CD4-positive, alpha-beta memory T cell (primary cell): ENCODE data around the gene CAB39. TPM values are rescaled to one million over a fixed set of nuclear protein-coding genes. Genes with fewer than 3 reads are reported as not detected.

Experiments used
- CTCF ChIA-PET: fragments of 350-600 bp; sonication (Branson Sonifier 250); formaldehyde crosslinking; loops from one replicate; lab custom pipeline; 2021; ENCODE audit warnings: inconsistent platforms; ENCODE audit not compliant: partially characterized antibody; lab: Charles Lee
- POLR2A ChIA-PET: fragments of 350-600 bp; sonication (Branson Sonifier 250); formaldehyde crosslinking; loops from one replicate; lab custom pipeline; 2021; ENCODE audit not compliant: partially characterized antibody; lab: Charles Lee
- DNase-seq, 5 donors: peaks; one replicate each; pipeline versions ENCODE4 v3.0.0 to v3.0.0-alpha.2; 2020 to 2022; ENCODE audit warnings: mixed read lengths in 1 of 5
- H3K27ac ChIP-seq: one replicate; pipeline ENCODE4 v1.7.0; 2013; ENCODE audit warnings: low read depth, low read length
- H3K27me3 ChIP-seq: 2 replicates; pipeline ENCODE4 v1.7.0; 2013; ENCODE audit warnings: mild to moderate bottlenecking, low read length, moderate library complexity; ENCODE audit not compliant: insufficient read depth
- H3K36me3 ChIP-seq: 2 replicates; pipeline ENCODE4 v1.7.0; 2013; ENCODE audit warnings: mild to moderate bottlenecking, low read length, moderate library complexity; ENCODE audit not compliant: insufficient read depth
- H3K4me1 ChIP-seq: 2 replicates; pipeline ENCODE4 v1.7.0; 2013; ENCODE audit warnings: mild to moderate bottlenecking, low read length, moderate library complexity; ENCODE audit not compliant: insufficient read depth
- H3K4me3 ChIP-seq, 2 donors: one replicate each; pipeline ENCODE4 v1.7.0; 2013; ENCODE audit warnings: low read length in 2 of 2, mild to moderate bottlenecking in 1 of 2
- H3K9me3 ChIP-seq, 2 donors: one replicate each; pipeline ENCODE4 v1.7.0; 2013; ENCODE audit warnings: low read length in 2 of 2, control low read depth in 1 of 2; ENCODE audit not compliant: control insufficient read depth in 1 of 2
- H3K27ac Mint-ChIP-seq, 7 donors: one replicate each; pipeline ENCODE4 v1.8.0; 2020 to 2021; ENCODE audit warnings: mixed read lengths in 7 of 7, mild to moderate bottlenecking in 6 of 7, inconsistent platforms in 3 of 7, moderate library complexity in 3 of 7
- H3K27me3 Mint-ChIP-seq, 2 donors: one replicate each; pipeline ENCODE4 v1.8.0; 2020 to 2021; ENCODE audit warnings: mixed read lengths in 2 of 2
- H3K36me3 Mint-ChIP-seq, 2 donors: one replicate each; pipeline ENCODE4 v1.8.0; 2020 to 2021; ENCODE audit warnings: mixed read lengths in 2 of 2, inconsistent platforms in 1 of 2, mild to moderate bottlenecking in 1 of 2
- H3K4me1 Mint-ChIP-seq, 4 donors: one replicate each; pipeline ENCODE4 v1.8.0; 2020 to 2021; ENCODE audit warnings: mixed read lengths in 4 of 4, mild to moderate bottlenecking in 1 of 4
- H3K4me3 Mint-ChIP-seq, 8 donors: one replicate each; pipeline ENCODE4 v1.8.0; 2020 to 2021; ENCODE audit warnings: mixed read lengths in 8 of 8, mild to moderate bottlenecking in 7 of 8, moderate library complexity in 6 of 8, inconsistent platforms in 3 of 8
- H3K9me3 Mint-ChIP-seq, 8 donors: one replicate each; pipeline ENCODE4 v1.8.0; 2020 to 2021; ENCODE audit warnings: mixed read lengths in 8 of 8, mild to moderate bottlenecking in 5 of 8, inconsistent platforms in 3 of 8, moderate library complexity in 1 of 8
- intact Hi-C: fragments of 100-400 bp; cut with micrococcal nuclease; formaldehyde crosslinking; loops from one replicate; pipeline ENCODE4 v1.15.1; 2023
- polyA plus RNA-seq, 2 donors: library from polyadenylated mRNA; unstranded; fragments of 300-500 nt; fragmentation: Illumina TruSeq; gene quantifications; one replicate each; pipeline ENCODE4 v1.2.3, GENCODE V29; 2021
- total RNA-seq, 2 experiments: library from RNA; stranded (reverse); gene quantifications; one replicate each; pipeline ENCODE4 v1.2.3, GENCODE V29; 2021

The CAB39 gene
- total and polyA plus RNA-seq, 4 experiments from 2014 or later, result 80.8 to 115 (median 100) TPM

DNA sequence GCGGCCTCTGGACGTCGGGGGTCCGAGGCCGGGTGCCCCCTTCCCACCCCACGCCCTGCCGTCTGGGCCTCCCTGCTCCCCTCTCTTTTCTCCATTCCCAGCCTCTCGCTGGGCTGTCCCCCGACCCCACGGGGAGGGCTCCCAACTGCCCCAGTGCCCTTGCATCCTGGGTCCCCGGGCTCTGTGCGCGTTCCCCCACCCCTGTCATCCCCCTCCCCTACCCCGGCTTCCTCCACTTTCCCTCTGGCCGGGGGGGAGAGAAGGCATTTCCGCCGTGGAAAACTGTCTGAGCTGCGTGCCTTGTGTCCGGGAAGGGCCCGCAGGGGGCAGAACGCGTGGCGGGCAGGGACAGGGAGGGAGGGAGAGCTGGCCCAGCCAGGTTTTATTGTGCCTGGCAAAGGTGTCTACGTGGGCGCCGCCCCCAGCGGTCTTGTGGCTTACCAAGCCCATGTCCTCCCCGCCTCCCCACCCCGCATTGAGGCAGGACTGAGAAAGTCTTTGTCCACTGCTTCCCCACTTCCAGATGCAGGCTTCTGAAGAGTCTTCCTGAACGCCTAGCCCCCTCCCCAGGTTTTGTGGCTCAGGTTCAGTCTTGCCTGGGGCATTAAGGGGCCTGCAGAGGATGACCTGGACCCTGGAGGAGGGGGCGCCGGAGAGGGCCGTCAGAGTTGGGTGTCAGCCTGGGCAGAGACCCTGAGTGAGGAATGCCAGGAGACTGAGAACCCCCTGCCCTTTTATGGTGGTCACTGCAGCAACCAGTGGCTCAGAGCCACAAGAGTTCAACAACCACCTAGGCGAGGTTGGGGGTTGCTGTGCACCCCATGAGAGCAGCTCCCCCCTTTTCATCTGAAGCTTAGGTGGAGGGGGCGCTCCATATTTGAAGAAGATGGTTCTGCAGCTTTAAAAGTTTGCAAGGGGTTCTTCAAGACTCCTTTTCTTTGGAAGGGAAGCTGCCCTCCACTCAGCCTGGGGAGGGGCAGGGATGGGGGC, 153.4 kb downstream of the CAB39 start:
- peaks cover 39% of the 10 kb centered on the region for H3K4me1 ChIP-seq
- H3K9me3 ChIP-seq, result no peaks in the 10 kb centered on the region
- ChIA-PET CTCF (interaction anchor here (0.6 to 2.8 kb wide), 10 partner anchors 9 to 121 kb away, joined by 3 to 10 read pairs (median 4); no protein-coding TSS in a partner anchor), POLR2A (interaction anchor here (0.7 to 2.4 kb wide), 5 partner anchors 10 to 85 kb away, joined by 3 to 12 read pairs (median 5); partner anchors contain the start of gene GPR55)
- Mint-ChIP-seq H3K4me3 (peak overlapping the region; percentile 79 to 93 (median 86)), H3K27ac (peak overlapping the region; percentile 61 to 91 (median 88)), H3K27me3 (peaks cover 0 to 1% of the 10 kb centered on the region in 2 donors), H3K36me3 (peaks cover 0 to 4% of the 10 kb centered on the region in 2 donors), H3K4me1 (peaks cover 19 to 63% (median 41%) of the 10 kb centered on the region in 4 donors), H3K9me3 (peaks cover 0 to 1% (median 0%) of the 10 kb centered on the region in 8 donors)
- intact Hi-C loops, result loop anchor here (1.0 to 10.0 kb wide), 4 partner anchors 17 to 109 kb away; no protein-coding TSS in a partner anchor
- H3K4me3 ChIP-seq, result peak overlapping the region in 1 of 2 donors; percentile 70
- DNase-seq, result peak in 3 of 5 donors; percentile 19 to 52 (median 32)
- H3K27ac ChIP-seq, result peak overlapping the region; percentile 45
- no peaks in the 10 kb centered on the region for H3K27me3 ChIP-seq
- no peaks in the 10 kb centered on the region for H3K36me3 ChIP-seq

DNA sequence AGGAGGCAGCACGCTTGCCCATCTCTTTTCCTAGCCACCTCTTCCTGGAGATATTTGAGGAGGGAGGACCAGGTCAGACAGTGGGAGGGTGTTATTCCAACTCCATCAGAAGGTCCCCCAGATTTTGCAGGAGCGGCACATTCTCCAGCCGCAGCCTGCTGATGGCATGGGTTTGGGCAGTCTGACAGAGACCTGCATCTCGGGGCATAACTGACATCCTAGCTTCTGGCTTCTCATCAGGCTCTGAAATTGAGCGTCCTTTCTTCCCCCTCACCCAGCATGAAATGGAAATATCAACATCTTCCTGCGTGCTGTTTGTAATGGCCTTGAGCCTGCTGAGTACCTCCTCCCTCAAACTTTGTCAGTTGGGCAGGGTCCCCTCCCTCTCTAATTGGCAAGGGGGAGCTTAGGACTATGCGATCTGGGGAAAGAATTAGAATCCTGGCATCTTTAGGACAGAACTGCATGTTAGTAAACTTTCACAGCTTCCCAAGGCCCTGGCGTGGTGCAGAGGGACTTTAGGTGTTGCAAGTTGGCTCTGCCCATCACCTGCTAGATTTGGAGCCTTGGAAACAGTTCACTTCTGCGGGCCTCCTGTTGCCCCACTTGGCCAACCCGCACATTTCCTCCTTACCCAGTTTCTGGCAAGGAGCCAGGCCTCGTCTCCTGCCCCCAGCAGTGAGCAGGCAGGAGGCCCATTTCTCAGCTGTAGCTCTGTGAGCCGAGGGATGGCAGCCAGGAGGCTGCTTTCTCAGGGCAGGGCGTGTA, 154.3 kb downstream of the CAB39 start:
- Histone ChIP-seq H3K36me3 (no peaks in the 10 kb centered on the region), H3K27me3 (no peaks in the 10 kb centered on the region), H3K4me1 (peaks cover 33% of the 10 kb centered on the region), H3K9me3 (no peaks in the 10 kb centered on the region), H3K27ac (no peak overlapping the region), H3K4me3 (no peak overlapping the region)
- peak; percentile 69 to 78 (median 74) for DNase-seq
- H3K4me3 Mint-ChIP-seq, result peak overlapping the region; percentile 12 to 90 (median 74)
- peak overlapping the region; percentile 53 to 91 (median 88) for H3K27ac Mint-ChIP-seq
- peaks cover 0 to 1% (median 0%) of the 10 kb centered on the region in 8 donors for H3K9me3 Mint-ChIP-seq
- H3K4me1 Mint-ChIP-seq, result peaks cover 12 to 54% (median 33%) of the 10 kb centered on the region in 4 donors
- H3K27me3 Mint-ChIP-seq, result no peaks in the 10 kb centered on the region
- CTCF ChIA-PET, result interaction anchor here (0.7 to 2.8 kb wide), 6 partner anchors 9 to 121 kb away, joined by 3 to 10 read pairs (median 4); no protein-coding TSS in a partner anchor
- intact Hi-C loops, result loop anchor here (1.0 to 10.0 kb wide), 3 partner anchors 38 to 108 kb away; no protein-coding TSS in a partner anchor
- POLR2A ChIA-PET, result interaction anchor here (0.6 to 2.4 kb wide), 6 partner anchors 9 to 106 kb away, joined by 3 to 12 read pairs (median 4); no protein-coding TSS in a partner anchor
- peaks cover 0 to 4% of the 10 kb centered on the region in 2 donors for H3K36me3 Mint-ChIP-seq

DNA sequence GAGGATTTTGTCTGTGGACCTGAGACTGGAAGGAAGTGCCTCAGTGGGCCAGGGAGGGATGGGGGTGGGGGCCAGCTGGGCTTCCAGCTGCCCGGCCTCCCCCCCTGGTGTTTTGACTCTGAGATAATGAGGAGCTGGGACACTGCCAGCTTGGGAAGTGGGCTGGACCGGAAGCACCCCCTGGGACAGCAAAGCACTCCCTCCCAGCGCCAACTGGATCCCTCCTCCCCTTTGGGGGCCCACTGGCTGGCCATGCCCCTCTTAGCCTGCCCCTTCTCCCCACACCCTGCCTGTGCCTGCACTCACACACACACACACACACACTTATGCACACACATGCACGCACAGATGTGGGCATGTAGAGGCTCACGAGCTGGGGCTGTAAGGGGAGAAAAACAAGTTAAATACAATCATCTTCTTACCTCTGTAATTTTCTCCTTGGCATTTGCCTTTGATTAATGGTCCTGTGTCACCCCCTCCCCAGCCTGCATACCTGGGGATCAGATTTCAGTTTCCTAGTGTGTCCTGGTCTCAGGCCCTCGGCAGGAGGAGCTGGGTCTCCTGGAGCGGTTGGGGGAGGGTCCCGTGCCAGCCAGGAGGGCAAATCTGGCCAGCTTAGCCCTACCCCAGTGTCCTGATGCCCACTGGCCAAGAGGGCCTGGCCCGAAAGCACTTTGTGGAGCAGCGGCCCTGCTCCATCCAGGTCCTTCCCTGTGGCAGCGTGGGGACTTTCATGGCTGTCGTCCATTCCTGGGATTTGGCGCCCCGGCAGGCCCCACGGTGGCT, 155.7 kb downstream of the CAB39 start:
- Mint-ChIP-seq H3K27ac (peak overlapping the region in 1 of 7 donors; percentile 26), H3K36me3 (peaks cover 0 to 4% of the 10 kb centered on the region in 2 donors), H3K27me3 (no peaks in the 10 kb centered on the region), H3K4me1 (peaks cover 19 to 54% (median 39%) of the 10 kb centered on the region in 4 donors), H3K9me3 (peaks cover 0 to 1% (median 0%) of the 10 kb centered on the region in 8 donors), H3K4me3 (peak overlapping the region in 1 of 8 donors; percentile 36)
- no peaks in the 10 kb centered on the region for H3K9me3 ChIP-seq
- no peaks in the 10 kb centered on the region for H3K36me3 ChIP-seq
- ChIA-PET POLR2A (interaction anchor here (1.7 kb wide), 1 partner anchor 8 kb away, joined by 6 read pairs; no protein-coding TSS in a partner anchor), CTCF (interaction anchor here (2.8 kb wide), 1 partner anchor 20 kb away, joined by 10 read pairs; no protein-coding TSS in a partner anchor)
- H3K4me1 ChIP-seq, result peaks cover 41% of the 10 kb centered on the region
- DNase-seq, result no peak
- H3K27me3 ChIP-seq, result no peaks in the 10 kb centered on the region
- intact Hi-C loops, result loop anchor here (10.0 kb wide), 1 partner anchor 106 kb away; no protein-coding TSS in a partner anchor
- H3K27ac ChIP-seq, result no peak overlapping the region
- no peak overlapping the region for H3K4me3 ChIP-seq

DNA sequence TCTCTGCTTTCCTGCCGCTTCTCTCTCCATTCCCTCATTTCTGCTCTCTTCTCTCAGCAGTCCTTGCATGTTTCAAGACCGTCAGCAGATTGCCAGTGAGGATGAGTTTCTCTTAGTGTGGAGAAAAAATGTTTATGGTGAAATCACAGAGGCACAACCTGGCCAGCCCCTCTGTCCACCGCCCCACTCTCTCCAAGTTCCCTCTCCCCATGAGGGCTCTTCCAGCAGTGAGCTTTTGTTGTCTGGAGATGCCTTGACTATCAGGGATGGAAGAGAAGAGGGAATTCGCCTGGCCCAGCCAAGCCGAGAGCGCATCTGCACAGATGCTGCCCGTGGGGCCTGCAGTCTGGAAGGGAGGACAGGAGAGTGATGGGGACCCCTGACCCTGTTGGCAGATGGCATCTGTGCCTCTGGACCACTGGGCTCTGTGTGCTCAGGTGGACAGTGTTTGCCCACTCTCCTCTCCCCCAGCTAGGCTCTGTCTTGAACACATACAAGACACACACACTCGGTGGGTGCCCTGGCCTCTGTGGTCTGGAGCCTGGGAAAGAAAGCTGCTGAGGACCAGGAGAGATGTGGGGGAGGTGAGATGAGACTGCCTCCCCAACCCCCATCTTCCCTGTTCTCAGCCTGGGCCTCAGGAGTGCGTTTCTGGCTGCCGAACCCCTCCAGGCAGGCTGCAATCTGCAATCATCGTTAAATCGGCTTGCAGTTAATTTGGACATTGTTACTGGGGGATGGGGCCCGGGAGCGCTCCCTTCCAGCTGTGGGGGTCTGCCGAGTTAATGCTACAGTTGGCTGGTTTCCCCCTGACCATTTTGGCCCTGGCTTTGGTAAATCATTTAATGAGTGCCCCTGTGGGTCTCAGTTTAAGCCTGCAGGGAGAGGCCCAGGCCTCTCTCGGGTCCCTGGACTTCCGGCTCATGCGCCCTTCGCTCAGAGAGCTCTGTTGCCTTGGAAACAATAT, 156.6 kb downstream of the CAB39 start:
- peaks cover 42% of the 10 kb centered on the region for H3K4me1 ChIP-seq
- no peaks in the 10 kb centered on the region for H3K9me3 ChIP-seq
- H3K36me3 Mint-ChIP-seq, result peaks cover 0 to 4% of the 10 kb centered on the region in 2 donors
- peak overlapping the region in 3 of 7 donors; percentile 12 to 32 (median 26) for H3K27ac Mint-ChIP-seq
- POLR2A ChIA-PET, result interaction anchor here (1.1 kb wide), 1 partner anchor 8 kb away, joined by 3 read pairs; no protein-coding TSS in a partner anchor
- no peaks in the 10 kb centered on the region for H3K9me3 Mint-ChIP-seq
- no peak for DNase-seq
- no peaks in the 10 kb centered on the region for H3K27me3 Mint-ChIP-seq
- H3K36me3 ChIP-seq, result no peaks in the 10 kb centered on the region
- peaks cover 19 to 55% (median 37%) of the 10 kb centered on the region in 4 donors for H3K4me1 Mint-ChIP-seq
- intact Hi-C loops, result loop anchor here (10.0 kb wide), 1 partner anchor 106 kb away; no protein-coding TSS in a partner anchor
- H3K27ac ChIP-seq, result no peak overlapping the region
- peak overlapping the region in 1 of 8 donors; percentile 36 for H3K4me3 Mint-ChIP-seq
- CTCF ChIA-PET, result interaction anchor here (0.6 to 2.8 kb wide), 2 partner anchors 19 to 21 kb away, joined by 3 to 10 read pairs; no protein-coding TSS in a partner anchor
- H3K27me3 ChIP-seq, result no peaks in the 10 kb centered on the region
- no peak overlapping the region for H3K4me3 ChIP-seq

DNA sequence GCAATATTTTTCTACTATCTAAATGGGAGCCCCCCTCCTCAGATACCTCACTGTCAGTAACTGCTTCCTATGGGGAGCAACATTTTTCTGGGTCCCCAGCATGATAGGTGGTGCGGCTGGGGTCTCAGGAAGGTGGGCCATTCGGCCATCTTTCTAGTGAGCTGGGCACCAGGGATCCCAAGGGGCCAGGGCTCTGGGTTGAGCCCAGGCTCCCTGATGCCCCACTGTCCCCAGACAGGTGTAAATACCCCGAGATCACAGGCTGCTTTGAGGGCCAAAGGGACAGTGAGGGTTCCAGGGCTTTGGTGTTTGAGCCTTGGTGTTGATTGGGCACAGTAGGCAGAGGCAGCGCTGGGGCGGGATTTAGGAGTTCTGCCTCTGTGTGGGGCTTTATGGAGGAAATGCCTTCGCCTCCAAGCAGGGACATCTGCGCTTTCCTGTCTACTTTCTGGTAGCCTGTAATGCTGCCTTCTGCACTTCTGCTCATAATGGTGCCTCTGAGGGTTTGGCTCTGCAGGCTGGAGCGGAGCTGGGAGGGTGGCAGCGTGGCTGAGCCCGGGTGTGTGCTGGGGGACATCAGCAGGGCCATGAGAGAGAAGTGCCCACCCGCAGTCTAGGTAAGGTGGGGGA, 157.4 kb downstream of the CAB39 start:
- POLR2A ChIA-PET, result interaction anchor here (1.1 kb wide), 1 partner anchor 9 kb away, joined by 3 read pairs; no protein-coding TSS in a partner anchor
- Histone ChIP-seq H3K27me3 (no peaks in the 10 kb centered on the region), H3K9me3 (no peaks in the 10 kb centered on the region), H3K36me3 (no peaks in the 10 kb centered on the region), H3K4me3 (no peak overlapping the region), H3K27ac (no peak overlapping the region), H3K4me1 (peaks cover 39% of the 10 kb centered on the region)
- CTCF ChIA-PET, result no interaction called here
- H3K4me1 Mint-ChIP-seq, result peaks cover 19 to 52% (median 34%) of the 10 kb centered on the region in 4 donors
- H3K9me3 Mint-ChIP-seq, result no peaks in the 10 kb centered on the region
- no peak for DNase-seq
- H3K27me3 Mint-ChIP-seq, result no peaks in the 10 kb centered on the region
- peak overlapping the region in 1 of 7 donors; percentile 61 for H3K27ac Mint-ChIP-seq
- intact Hi-C loops, result loop anchor here (10.0 kb wide), 1 partner anchor 105 kb away; no protein-coding TSS in a partner anchor
- H3K36me3 Mint-ChIP-seq, result peaks cover 0 to 1% of the 10 kb centered on the region in 2 donors
- no peak overlapping the region for H3K4me3 Mint-ChIP-seq
